Measurements from ENCODE around the gene THRAP3.

Gene THRAP3

DNA sequence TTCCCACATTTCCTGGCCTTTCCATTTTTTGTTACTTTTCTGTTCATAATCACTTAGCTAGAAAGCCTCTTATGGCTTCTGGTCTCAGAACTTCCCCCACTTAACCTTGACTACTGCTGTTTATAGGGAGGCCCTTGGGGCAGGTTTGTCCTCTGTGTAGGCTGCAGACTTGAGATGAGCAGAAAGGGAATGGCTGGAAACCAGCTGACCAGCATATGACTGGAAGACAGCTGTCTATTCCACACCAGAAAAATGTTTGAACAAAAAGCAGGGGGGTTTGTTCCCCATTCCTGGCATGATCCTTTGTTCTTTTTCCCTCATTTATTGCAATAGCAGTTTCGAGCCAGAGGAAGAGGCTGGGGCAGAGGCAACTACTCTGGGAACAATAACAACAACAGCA, 77.0 kb downstream of the THRAP3 start:
- no peak for TF ChIP-seq TAF1 (IDR thresholded peaks at IDR 0.05; ENCODE audit: borderline replicate concordance, insufficient read depth, low read length)
- TF ChIP-seq SIN3A (IDR thresholded peaks at IDR 0.05; ENCODE audit: borderline replicate concordance, insufficient read depth, low read length), result no peak
- TF ChIP-seq FOXP2 (optimal IDR thresholded peaks at IDR 0.05; ENCODE audit: borderline replicate concordance, extremely low read depth, extremely low read length, insufficient read depth), result no peak

DNA sequence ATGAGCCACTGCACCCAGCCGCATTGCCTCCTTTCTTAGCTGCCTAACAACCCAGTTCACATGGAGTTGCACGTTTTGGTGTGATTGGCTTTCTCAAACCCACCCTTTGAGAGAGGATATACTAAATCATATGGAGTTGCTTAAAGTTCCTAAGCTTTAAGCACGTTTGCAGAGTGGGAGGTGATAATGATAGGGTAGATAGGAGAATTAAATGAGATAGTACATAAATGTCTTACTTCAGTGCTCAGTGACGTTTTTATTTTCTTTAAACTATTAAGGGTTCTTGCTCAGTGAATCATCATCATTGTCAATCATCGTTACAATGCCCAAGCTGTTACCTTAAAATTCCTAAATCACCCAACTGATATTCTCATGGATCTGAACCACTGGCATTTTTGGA, 79.0 kb downstream of the THRAP3 start:
- TF ChIP-seq, protein P1, sequence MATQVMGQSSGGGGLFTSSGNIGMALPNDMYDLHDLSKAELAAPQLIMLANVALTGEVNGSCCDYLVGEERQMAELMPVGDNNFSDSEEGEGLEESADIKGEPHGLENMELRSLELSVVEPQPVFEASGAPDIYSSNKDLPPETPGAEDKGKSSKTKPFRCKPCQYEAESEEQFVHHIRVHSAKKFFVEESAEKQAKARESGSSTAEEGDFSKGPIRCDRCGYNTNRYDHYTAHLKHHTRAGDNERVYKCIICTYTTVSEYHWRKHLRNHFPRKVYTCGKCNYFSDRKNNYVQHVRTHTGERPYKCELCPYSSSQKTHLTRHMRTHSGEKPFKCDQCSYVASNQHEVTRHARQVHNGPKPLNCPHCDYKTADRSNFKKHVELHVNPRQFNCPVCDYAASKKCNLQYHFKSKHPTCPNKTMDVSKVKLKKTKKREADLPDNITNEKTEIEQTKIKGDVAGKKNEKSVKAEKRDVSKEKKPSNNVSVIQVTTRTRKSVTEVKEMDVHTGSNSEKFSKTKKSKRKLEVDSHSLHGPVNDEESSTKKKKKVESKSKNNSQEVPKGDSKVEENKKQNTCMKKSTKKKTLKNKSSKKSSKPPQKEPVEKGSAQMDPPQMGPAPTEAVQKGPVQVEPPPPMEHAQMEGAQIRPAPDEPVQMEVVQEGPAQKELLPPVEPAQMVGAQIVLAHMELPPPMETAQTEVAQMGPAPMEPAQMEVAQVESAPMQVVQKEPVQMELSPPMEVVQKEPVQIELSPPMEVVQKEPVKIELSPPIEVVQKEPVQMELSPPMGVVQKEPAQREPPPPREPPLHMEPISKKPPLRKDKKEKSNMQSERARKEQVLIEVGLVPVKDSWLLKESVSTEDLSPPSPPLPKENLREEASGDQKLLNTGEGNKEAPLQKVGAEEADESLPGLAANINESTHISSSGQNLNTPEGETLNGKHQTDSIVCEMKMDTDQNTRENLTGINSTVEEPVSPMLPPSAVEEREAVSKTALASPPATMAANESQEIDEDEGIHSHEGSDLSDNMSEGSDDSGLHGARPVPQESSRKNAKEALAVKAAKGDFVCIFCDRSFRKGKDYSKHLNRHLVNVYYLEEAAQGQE (IDR thresholded peaks at IDR 0.05; ENCODE audit: insufficient read depth in 1 of 2, low read depth in 2 of 2, low read length in 2 of 2), result no peak
- no peak for TF ChIP-seq TAF1 (IDR thresholded peaks at IDR 0.05; ENCODE audit: borderline replicate concordance, insufficient read depth, low read length)
- no peak for TF ChIP-seq FOXP2 (optimal IDR thresholded peaks at IDR 0.05; ENCODE audit: borderline replicate concordance, extremely low read depth, extremely low read length, insufficient read depth)
- no peak for TF ChIP-seq POLR2AphosphoS5 (IDR thresholded peaks at IDR 0.05; ENCODE audit: low read depth, low read length)
- TF ChIP-seq SIN3A (IDR thresholded peaks at IDR 0.05; ENCODE audit: borderline replicate concordance, insufficient read depth, low read length), result no peak

DNA sequence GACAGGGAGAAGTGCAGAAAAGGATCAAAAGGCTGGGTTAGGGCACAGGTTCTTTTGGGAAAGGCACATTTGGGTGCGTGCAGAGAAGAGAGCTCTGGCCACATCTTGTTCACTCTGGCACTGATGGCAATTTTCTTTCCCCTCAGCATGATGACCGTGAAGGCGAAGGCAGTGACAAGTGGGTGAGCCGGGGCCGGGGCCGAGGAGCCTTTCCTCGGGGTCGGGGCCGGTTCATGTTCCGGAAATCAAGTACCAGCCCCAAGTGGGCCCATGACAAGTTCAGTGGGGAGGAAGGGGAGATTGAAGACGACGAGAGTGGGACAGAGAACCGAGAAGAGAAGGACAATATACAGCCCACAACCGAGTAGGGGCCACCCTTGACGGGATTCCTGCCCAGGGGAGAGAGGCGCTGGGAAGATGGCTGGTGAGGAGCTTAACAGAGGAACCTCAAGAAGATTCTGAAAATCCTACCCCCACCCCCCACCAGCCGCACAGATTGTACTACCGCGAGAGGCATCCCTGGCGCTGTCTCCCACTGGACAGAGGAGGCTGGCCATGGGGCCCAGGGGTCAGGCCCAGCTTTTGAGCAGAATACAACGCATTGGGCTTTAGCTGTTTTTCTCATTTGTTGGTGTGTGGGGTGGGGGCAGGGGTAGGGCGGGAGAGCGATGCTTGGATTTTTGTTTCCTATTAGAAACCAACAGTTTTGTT, 79.6 kb downstream of the THRAP3 start:
- TF ChIP-seq SIN3A (IDR thresholded peaks at IDR 0.05; ENCODE audit: borderline replicate concordance, insufficient read depth, low read length), result no peak
- no peak for TF ChIP-seq POLR2AphosphoS5 (IDR thresholded peaks at IDR 0.05; ENCODE audit: low read depth, low read length)
- TF ChIP-seq TAF1 (IDR thresholded peaks at IDR 0.05; ENCODE audit: borderline replicate concordance, insufficient read depth, low read length), result no peak
- no peak for TF ChIP-seq FOXP2 (optimal IDR thresholded peaks at IDR 0.05; ENCODE audit: borderline replicate concordance, extremely low read depth, extremely low read length, insufficient read depth)
- TF ChIP-seq, protein P1 (IDR thresholded peaks at IDR 0.05; ENCODE audit: insufficient read depth in 1 of 2, low read depth in 2 of 2, low read length in 2 of 2), result no peak

DNA sequence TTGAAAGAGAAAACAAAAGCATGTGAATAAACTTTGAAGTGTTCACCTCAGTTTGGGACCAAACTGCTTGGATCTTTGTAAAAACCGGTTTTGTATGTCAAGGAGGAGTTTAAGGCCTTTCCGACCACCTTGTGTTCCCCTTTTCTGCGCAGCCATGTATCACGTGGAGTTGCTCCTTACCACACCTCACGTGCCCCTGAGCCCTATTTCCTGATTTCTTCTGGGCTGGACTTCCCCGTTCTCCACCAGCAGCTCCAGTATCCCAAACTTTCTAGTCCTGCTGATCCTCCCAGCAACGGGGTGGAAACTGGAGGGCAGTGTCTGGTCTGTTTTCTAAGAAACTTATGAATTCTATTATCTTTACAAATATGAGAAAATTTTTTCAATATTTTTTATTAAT, 80.3 kb downstream of the THRAP3 start:
- TF ChIP-seq POLR2AphosphoS5 (IDR thresholded peaks at IDR 0.05; ENCODE audit: low read depth, low read length) (no peak), SIN3A (IDR thresholded peaks at IDR 0.05; ENCODE audit: borderline replicate concordance, insufficient read depth, low read length) (no peak), TAF1 (IDR thresholded peaks at IDR 0.05; ENCODE audit: borderline replicate concordance, insufficient read depth, low read length) (no peak), FOXP2 (optimal IDR thresholded peaks at IDR 0.05; ENCODE audit: borderline replicate concordance, extremely low read depth, extremely low read length, insufficient read depth) (no peak)
- TF ChIP-seq, protein P1 (IDR thresholded peaks at IDR 0.05; ENCODE audit: insufficient read depth in 1 of 2, low read depth in 2 of 2, low read length in 2 of 2), result no peak

DNA sequence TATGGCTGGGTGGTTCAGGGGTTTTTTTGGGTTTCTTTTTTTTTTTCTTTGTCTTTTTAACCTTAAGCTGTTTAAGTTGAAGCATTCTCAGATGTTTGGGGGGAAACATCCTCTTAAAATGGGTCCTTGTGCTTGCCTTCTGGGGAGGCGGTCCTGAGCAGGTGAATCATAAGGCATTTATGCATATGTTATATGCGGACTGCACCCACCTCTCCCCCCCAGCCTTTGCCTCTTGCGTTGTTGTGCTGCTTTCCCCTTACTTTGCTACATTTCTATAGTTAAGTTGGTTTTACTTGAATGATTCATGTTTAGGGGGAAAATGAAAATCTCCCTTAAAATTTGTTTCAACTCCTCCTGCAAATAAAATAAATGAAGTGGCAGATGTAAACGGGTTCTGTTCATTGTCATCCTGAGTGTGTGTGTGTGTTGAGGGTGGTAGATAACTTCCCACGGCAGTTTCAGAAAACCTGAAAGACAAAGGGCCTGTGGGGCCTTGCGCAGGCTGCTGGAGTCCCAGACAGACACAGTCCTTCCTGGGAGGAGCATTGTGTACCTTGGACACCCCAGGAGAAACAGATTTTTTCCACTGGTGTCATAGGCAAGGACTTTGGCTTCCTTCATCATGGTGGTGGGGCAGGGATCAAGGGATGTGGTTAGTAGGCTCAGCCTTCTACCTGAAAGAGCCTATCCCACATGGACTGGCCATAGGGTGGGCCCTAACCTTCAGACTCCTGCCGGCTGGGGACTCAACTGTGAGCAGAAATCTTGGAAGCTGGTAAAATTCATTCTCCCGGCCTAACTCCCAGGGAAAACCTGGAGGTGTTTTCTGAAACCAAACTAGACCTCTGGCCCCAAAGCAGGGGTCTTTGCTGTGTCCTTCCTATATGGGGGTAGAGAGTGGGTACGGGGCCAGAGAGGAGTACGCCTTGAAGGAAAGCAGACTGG, 81.0 kb downstream of the THRAP3 start:
- no peak for TF ChIP-seq SIN3A (IDR thresholded peaks at IDR 0.05; ENCODE audit: borderline replicate concordance, insufficient read depth, low read length)
- no peak for TF ChIP-seq FOXP2 (optimal IDR thresholded peaks at IDR 0.05; ENCODE audit: borderline replicate concordance, extremely low read depth, extremely low read length, insufficient read depth)
- TF ChIP-seq TAF1 (IDR thresholded peaks at IDR 0.05; ENCODE audit: borderline replicate concordance, insufficient read depth, low read length), result no peak
- TF ChIP-seq, protein P1 (IDR thresholded peaks at IDR 0.05; ENCODE audit: insufficient read depth in 1 of 2, low read depth in 2 of 2, low read length in 2 of 2), result no peak
- no peak for TF ChIP-seq POLR2AphosphoS5 (IDR thresholded peaks at IDR 0.05; ENCODE audit: low read depth, low read length)
